HepG2 (cell line): ENCODE measurements around the gene PCBP4. TPM values are rescaled to one million over a fixed set of nuclear protein-coding genes. Genes with fewer than 3 reads are reported as not detected.

Experiments used
- ATRX ChIP-seq: sonication (generic); formaldehyde crosslinking; IDR thresholded peaks from 2 replicates; pipeline ENCODE4 v1.4.0; 2020; ENCODE audit warnings: missing genetic modification reagents, borderline replicate concordance
- DMAP1 ChIP-seq: IDR thresholded peaks from 2 replicates; pipeline ENCODE4 v1.6.1; 2016
- GFI1 ChIP-seq: sonication (generic); formaldehyde crosslinking; IDR thresholded peaks from 2 replicates; pipeline ENCODE4 v1.5.0; 2020; ENCODE audit warnings: missing genetic modification reagents, mild to moderate bottlenecking, borderline replicate concordance
- HIVEP1 ChIP-seq: sonication (generic); formaldehyde crosslinking; IDR thresholded peaks from 2 replicates; pipeline ENCODE4 v1.4.0; 2020; ENCODE audit warnings: mild to moderate bottlenecking, missing genetic modification reagents
- JDP2 ChIP-seq: sonication (generic); formaldehyde crosslinking; IDR thresholded peaks from 2 replicates; pipeline ENCODE4 v1.8.1; 2022; ENCODE audit warnings: missing genetic modification reagents, borderline replicate concordance
- KAT8 ChIP-seq: IDR thresholded peaks from 2 replicates; pipeline ENCODE4 v1.6.1; 2016; ENCODE audit warnings: missing genetic modification reagents, missing compliant biosample characterization
- NONO ChIP-seq, 2 experiments: fragments of 450-650 bp in 1 of 2; sonication (generic) in 1 of 2; formaldehyde crosslinking in 1 of 2; IDR thresholded peaks in 1 of 2; conservative IDR thresholded peaks in 1 of 2; 2 replicates each; pipeline versions ENCODE4 v1.6.1 to v1.8.0; 2017 to 2022; ENCODE audit warnings: mild to moderate bottlenecking in 1 of 2, missing genetic modification reagents in 1 of 2, moderate library complexity in 1 of 2
- SNRNP70 ChIP-seq: fragments of 200-400 bp; formaldehyde crosslinking; IDR thresholded peaks from 2 replicates; pipeline ENCODE4 v1.6.1; 2017; ENCODE audit warnings: mild to moderate bottlenecking, low read depth, low read length, moderate library complexity
- SPEN ChIP-seq: sonication (generic); formaldehyde crosslinking; IDR thresholded peaks from 2 replicates; pipeline ENCODE4 v1.5.1; 2020; ENCODE audit warnings: low read depth, mild to moderate bottlenecking, missing genetic modification reagents
- U2AF2 ChIP-seq: fragments of 200-400 bp; formaldehyde crosslinking; IDR thresholded peaks from 2 replicates; pipeline ENCODE4 v1.6.1; 2017; ENCODE audit warnings: low read depth, mild to moderate bottlenecking, low read length
- ZBTB21 ChIP-seq: sonication (generic); formaldehyde crosslinking; IDR thresholded peaks from 2 replicates; pipeline ENCODE4 v1.4.0; 2020; ENCODE audit warnings: missing genetic modification reagents
- ZNF12 ChIP-seq: sonication (generic); formaldehyde crosslinking; IDR thresholded peaks from 2 replicates; pipeline ENCODE4 v1.5.0; 2020; ENCODE audit warnings: missing genetic modification reagents
- ZNF160 ChIP-seq: sonication (generic); formaldehyde crosslinking; IDR thresholded peaks from 2 replicates; pipeline ENCODE4 v1.8.0; 2022; ENCODE audit warnings: mild to moderate bottlenecking, inconsistent platforms, missing genetic modification reagents
- ZNF614 ChIP-seq: IDR thresholded peaks from 2 replicates; pipeline ENCODE4 v1.6.1; 2018; ENCODE audit warnings: missing biosample characterization, missing genetic modification reagents, inconsistent platforms, borderline replicate concordance
- ZSCAN12 ChIP-seq: sonication (generic); formaldehyde crosslinking; IDR thresholded peaks from 2 replicates; pipeline ENCODE4 v1.9.0; 2021; ENCODE audit warnings: mild to moderate bottlenecking, missing genetic modification reagents
- polyA plus RNA-seq, 8 experiments: library from polyadenylated mRNA; depleted of rRNA in 3 of 8; stranded (reverse) in 7 of 8; unstranded in 1 of 8; fragments of >200 nt; fragmentation: Illumina TruSeq in 4 of 8; extraction: Trizol in 4 of 8; gene quantifications; 2 replicates each; pipeline versions ENCODE4 v1.2.1 to v1.2.3, GENCODE V29; 2011 to 2016; ENCODE audit warnings: low read depth in 4 of 8, missing spikeins in 1 of 8, mixed read lengths in 1 of 8; ENCODE audit not compliant: insufficient read depth in 1 of 8
- total RNA-seq, 5 experiments: library from RNA; depleted of rRNA; stranded (reverse); fragments of >200 nt; fragmentation: Illumina TruSeq; extraction: Trizol; gene quantifications; 2 replicates each; pipeline ENCODE4 v1.2.3, GENCODE V29; 2016; ENCODE audit warnings: low read depth in 1 of 5
- TF ChIP-seq, protein P1 (sequence below): sonication (generic); formaldehyde crosslinking; IDR thresholded peaks from 2 replicates; pipeline ENCODE4 v1.4.0; 2020; ENCODE audit warnings: missing genetic modification reagents
- TF ChIP-seq, protein P2 (sequence below): IDR thresholded peaks from 2 replicates; pipeline ENCODE4 v1.6.1; 2016; ENCODE audit warnings: missing compliant biosample characterization, missing genetic modification reagents, borderline replicate concordance
- TF ChIP-seq, protein P3 (sequence below): sonication (generic); formaldehyde crosslinking; IDR thresholded peaks from 2 replicates; pipeline ENCODE4 v1.4.0; 2020; ENCODE audit warnings: mild to moderate bottlenecking, missing genetic modification reagents
- TF ChIP-seq, protein P4 (sequence below): sonication (generic); formaldehyde crosslinking; IDR thresholded peaks from 2 replicates; pipeline ENCODE4 v1.4.0; 2020; ENCODE audit warnings: missing genetic modification reagents
- TF ChIP-seq, protein P5 (sequence below): fragments of 450-650 bp; IDR thresholded peaks from 2 replicates; pipeline ENCODE4 v1.6.1; 2016
- TF ChIP-seq, protein P6 (sequence below): sonication (generic); formaldehyde crosslinking; IDR thresholded peaks from 2 replicates; pipeline ENCODE4 v1.4.0; 2020; ENCODE audit warnings: missing genetic modification reagents; ENCODE audit errors: not compliant biosample characterization
- TF ChIP-seq, protein P7 (sequence below): IDR thresholded peaks from 2 replicates; pipeline ENCODE4 v1.6.1; 2016

Gene PCBP4
- total and polyA plus RNA-seq, 2 of the 13 experiments (the other 11 are each of a cell fraction or from before 2014, with no cell fraction given): 36.8 to 51.3 TPM

DNA sequence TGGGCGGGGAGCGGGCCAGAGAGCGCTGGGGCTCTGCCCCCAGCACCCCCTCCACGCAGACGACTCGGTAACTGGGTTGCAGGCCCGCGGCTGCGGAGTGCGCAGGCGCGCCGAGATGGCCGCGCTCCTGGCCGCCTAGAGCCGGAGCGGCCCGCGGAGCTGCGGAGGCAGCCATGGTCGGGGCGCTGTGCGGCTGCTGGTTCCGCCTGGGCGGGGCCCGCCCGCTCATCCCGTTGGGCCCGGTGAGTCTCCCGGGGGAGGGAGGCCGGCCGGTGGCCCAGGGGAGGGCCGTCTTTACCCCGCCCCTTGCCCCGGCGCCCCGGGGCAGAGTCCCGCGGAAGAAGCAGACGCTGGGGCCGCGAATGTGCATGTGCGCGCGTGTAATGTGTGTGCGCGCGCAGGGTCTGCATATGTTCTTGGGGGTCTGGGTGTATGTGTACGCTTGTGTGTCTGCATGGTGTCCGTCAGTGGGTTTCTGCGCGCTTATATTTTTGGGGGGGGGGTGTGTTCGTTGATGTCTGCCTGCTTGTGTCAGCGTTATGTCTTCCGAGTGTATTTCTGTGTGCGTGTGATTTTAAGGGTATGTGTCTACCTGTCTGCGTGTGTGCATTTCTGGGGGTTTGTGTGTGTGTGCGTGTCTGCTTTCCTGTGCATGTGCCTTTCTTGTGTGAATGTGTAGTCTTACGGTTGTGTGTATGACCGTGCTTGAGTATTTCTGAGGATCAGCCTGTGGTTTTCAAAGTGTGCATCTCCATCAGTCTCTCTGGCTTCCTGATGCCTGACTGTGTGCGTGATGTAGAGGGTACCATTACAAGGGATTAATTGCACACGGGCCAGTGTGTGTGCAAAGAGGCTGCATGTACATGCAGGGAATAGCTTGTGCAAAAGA lies 8.0 kb upstream of the PCBP4 start, which contains the start of gene ABHD14A (continued):
- TF ChIP-seq GFI1 (CRISPR knock-in tag) (no peak; the same call in 1 of the 2 replicates), ZBTB21 (CRISPR knock-in tag) (no peak), HIVEP1 (CRISPR knock-in tag) (no peak), ZNF614 (CRISPR knock-in tag) (no peak), SPEN (peak; percentile 73; the same call in 1 of the 2 replicates), SNRNP70 (no peak), JDP2 (no peak), ZNF12 (CRISPR knock-in tag) (no peak), NONO (IDR thresholded peaks at IDR 0.05) (no peak), NONO (CRISPR knock-in tag; conservative IDR thresholded peaks at IDR 0.05) (peak; percentile 53), ZNF160 (CRISPR knock-in tag) (no peak), ZSCAN12 (CRISPR knock-in tag) (peak; percentile 67; the same call in 1 of the 2 replicates), U2AF2 (no peak), DMAP1 (no peak), ATRX (CRISPR knock-in tag) (no peak), KAT8 (CRISPR knock-in tag) (no peak)
- TF ChIP-seq, protein P1, sequence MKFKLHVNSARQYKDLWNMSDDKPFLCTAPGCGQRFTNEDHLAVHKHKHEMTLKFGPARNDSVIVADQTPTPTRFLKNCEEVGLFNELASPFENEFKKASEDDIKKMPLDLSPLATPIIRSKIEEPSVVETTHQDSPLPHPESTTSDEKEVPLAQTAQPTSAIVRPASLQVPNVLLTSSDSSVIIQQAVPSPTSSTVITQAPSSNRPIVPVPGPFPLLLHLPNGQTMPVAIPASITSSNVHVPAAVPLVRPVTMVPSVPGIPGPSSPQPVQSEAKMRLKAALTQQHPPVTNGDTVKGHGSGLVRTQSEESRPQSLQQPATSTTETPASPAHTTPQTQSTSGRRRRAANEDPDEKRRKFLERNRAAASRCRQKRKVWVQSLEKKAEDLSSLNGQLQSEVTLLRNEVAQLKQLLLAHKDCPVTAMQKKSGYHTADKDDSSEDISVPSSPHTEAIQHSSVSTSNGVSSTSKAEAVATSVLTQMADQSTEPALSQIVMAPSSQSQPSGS: no peak
- TF ChIP-seq, protein P2, sequence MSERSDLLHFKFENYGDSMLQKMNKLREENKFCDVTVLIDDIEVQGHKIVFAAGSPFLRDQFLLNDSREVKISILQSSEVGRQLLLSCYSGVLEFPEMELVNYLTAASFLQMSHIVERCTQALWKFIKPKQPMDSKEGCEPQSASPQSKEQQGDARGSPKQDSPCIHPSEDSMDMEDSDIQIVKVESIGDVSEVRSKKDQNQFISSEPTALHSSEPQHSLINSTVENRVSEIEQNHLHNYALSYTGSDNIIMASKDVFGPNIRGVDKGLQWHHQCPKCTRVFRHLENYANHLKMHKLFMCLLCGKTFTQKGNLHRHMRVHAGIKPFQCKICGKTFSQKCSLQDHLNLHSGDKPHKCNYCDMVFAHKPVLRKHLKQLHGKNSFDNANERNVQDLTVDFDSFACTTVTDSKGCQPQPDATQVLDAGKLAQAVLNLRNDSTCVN (CRISPR knock-in tag): no peak
- TF ChIP-seq, protein P3, sequence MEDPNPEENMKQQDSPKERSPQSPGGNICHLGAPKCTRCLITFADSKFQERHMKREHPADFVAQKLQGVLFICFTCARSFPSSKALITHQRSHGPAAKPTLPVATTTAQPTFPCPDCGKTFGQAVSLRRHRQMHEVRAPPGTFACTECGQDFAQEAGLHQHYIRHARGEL (CRISPR knock-in tag): no peak
- TF ChIP-seq, protein P4, sequence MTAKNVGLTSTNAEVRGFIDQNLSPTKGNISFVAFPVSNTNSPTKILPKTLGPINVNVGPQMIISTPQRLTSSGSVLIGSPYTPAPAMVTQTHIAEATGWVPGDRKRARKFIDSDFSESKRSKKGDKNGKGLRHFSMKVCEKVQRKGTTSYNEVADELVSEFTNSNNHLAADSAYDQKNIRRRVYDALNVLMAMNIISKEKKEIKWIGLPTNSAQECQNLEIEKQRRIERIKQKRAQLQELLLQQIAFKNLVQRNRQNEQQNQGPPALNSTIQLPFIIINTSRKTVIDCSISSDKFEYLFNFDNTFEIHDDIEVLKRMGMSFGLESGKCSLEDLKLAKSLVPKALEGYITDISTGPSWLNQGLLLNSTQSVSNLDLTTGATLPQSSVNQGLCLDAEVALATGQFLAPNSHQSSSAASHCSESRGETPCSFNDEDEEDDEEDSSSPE (CRISPR knock-in tag): peak; percentile 13; the same call in 1 of the 2 replicates
- TF ChIP-seq, protein P5, sequence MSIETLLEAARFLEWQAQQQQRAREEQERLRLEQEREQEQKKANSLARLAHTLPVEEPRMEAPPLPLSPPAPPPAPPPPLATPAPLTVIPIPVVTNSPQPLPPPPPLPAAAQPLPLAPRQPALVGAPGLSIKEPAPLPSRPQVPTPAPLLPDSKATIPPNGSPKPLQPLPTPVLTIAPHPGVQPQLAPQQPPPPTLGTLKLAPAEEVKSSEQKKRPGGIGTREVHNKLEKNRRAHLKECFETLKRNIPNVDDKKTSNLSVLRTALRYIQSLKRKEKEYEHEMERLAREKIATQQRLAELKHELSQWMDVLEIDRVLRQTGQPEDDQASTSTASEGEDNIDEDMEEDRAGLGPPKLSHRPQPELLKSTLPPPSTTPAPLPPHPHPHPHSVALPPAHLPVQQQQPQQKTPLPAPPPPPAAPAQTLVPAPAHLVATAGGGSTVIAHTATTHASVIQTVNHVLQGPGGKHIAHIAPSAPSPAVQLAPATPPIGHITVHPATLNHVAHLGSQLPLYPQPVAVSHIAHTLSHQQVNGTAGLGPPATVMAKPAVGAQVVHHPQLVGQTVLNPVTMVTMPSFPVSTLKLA: no peak
- TF ChIP-seq, protein P6, sequence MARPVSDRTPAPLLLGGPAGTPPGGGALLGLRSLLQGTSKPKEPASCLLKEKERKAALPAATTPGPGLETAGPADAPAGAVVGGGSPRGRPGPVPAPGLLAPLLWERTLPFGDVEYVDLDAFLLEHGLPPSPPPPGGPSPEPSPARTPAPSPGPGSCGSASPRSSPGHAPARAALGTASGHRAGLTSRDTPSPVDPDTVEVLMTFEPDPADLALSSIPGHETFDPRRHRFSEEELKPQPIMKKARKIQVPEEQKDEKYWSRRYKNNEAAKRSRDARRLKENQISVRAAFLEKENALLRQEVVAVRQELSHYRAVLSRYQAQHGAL: no peak
- TF ChIP-seq, protein P7, sequence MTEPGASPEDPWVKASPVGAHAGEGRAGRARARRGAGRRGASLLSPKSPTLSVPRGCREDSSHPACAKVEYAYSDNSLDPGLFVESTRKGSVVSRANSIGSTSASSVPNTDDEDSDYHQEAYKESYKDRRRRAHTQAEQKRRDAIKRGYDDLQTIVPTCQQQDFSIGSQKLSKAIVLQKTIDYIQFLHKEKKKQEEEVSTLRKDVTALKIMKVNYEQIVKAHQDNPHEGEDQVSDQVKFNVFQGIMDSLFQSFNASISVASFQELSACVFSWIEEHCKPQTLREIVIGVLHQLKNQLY (CRISPR knock-in tag): no peak
